Tibial nerve (tissue), 4 donors: ENCODE data around the gene OR52A5. TPM values are rescaled to one million over a fixed set of nuclear protein-coding genes. Genes with fewer than 3 reads are reported as not detected.

Experiments used
- DNase-seq, 2 donors: peaks; one replicate each; pipeline ENCODE4 v3.0.0-alpha.2; 2019; ENCODE audit warnings: low spot score in 2 of 2
- H3K27ac ChIP-seq, 4 donors: fragments of 200-600 bp; sonication (generic) in 3 of 4; one replicate each; pipeline ENCODE4 v1.5.1; 2017 to 2019; ENCODE audit warnings: mild to moderate bottlenecking in 1 of 4
- H3K27me3 ChIP-seq, 2 donors: fragments of 200-600 bp; sonication (generic) in 1 of 2; one replicate each; pipeline versions ENCODE4 v1.5.1 to v1.6.0; 2017 to 2019
- H3K36me3 ChIP-seq, 3 donors: fragments of 200-600 bp; sonication (generic); one replicate each; pipeline ENCODE4 v1.5.1; 2018 to 2019
- H3K4me1 ChIP-seq, 4 donors: fragments of 200-600 bp; sonication (generic) in 3 of 4; one replicate each; pipeline ENCODE4 v1.5.1; 2017 to 2019
- H3K4me3 ChIP-seq, 4 donors: fragments of 200-600 bp; sonication (generic) in 3 of 4; one replicate each; pipeline ENCODE4 v1.5.1; 2017 to 2019; ENCODE audit warnings: mild to moderate bottlenecking in 1 of 4, moderate library complexity in 1 of 4
- H3K9me3 ChIP-seq, 4 donors: fragments of 200-600 bp; sonication (generic) in 3 of 4; one replicate each; pipeline ENCODE4 v1.5.1; 2017 to 2019
- EP300 ChIP-seq, 2 donors: sonication (generic); formaldehyde crosslinking; IDR thresholded peaks; one replicate each; pipeline ENCODE4 v1.6.1; 2017; ENCODE audit warnings: antibody characterized with exemption in 2 of 2, mild to moderate bottlenecking in 1 of 2
- POLR2A ChIP-seq, 2 donors: fragments of 450-650 bp; IDR thresholded peaks; one replicate each; pipeline ENCODE4 v1.6.1; 2017; ENCODE audit warnings: antibody characterized with exemption in 2 of 2, mild to moderate bottlenecking in 2 of 2, moderate library complexity in 2 of 2
- WGBS, 2 donors: methylation state at CpG; one replicate each; pipeline ENCODE4 v1.1.5; 2018; 5-methylcytosine and 5-hydroxymethylcytosine counted together
- total RNA-seq, 4 donors: library from RNA; depleted of rRNA; stranded (reverse); fragments of >200 nt; gene quantifications; one replicate each; pipeline ENCODE4 v1.1.0, GENCODE V29; 2016
- TF ChIP-seq, protein P1 (sequence below), 5 experiments: fragments of 200-600 bp in 3 of 5; fragments of 450-650 bp in 2 of 5; sonication (generic) in 3 of 5; IDR thresholded peaks; one replicate each; pipeline ENCODE4 v1.5.1; 2016 to 2019; ENCODE audit warnings: antibody characterized with exemption in 5 of 5, mild to moderate bottlenecking in 3 of 5, moderate library complexity in 2 of 5

Gene OR52A5
- total RNA-seq, 4 donors from 2014 or later = not detected

DNA sequence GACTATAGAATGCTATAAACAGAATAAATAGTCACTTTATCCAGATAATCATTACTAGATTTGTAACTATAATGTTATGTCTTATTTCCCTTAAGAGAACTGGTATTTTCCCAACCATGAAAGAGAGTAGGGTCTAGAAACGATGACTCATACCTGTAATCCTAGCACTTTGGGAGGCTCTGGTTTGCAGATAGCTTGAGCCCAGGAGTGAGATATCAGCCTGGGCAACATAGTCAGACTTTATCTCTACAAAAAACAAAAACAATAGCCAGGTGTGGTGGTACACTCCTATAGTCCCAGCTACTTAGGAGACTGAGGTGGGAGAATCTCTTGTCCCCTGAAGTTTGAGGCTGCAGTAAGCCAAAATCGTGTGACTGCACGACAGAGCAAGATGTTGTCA, 30.9 kb downstream of the OR52A5 start:
- Histone ChIP-seq H3K4me3 (no peak overlapping the region), H3K27me3 (no peaks in the 10 kb centered on the region), H3K4me1 (no peaks in the 10 kb centered on the region), H3K9me3 (no peaks in the 10 kb centered on the region), H3K36me3 (no peaks in the 10 kb centered on the region), H3K27ac (no peak overlapping the region)
- no peak for DNase-seq
- no peak for TF ChIP-seq POLR2A (IDR thresholded peaks at IDR 0.05)
- TF ChIP-seq, protein P1, sequence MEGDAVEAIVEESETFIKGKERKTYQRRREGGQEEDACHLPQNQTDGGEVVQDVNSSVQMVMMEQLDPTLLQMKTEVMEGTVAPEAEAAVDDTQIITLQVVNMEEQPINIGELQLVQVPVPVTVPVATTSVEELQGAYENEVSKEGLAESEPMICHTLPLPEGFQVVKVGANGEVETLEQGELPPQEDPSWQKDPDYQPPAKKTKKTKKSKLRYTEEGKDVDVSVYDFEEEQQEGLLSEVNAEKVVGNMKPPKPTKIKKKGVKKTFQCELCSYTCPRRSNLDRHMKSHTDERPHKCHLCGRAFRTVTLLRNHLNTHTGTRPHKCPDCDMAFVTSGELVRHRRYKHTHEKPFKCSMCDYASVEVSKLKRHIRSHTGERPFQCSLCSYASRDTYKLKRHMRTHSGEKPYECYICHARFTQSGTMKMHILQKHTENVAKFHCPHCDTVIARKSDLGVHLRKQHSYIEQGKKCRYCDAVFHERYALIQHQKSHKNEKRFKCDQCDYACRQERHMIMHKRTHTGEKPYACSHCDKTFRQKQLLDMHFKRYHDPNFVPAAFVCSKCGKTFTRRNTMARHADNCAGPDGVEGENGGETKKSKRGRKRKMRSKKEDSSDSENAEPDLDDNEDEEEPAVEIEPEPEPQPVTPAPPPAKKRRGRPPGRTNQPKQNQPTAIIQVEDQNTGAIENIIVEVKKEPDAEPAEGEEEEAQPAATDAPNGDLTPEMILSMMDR (IDR thresholded peaks at IDR 0.05) = no peak
- no peak for TF ChIP-seq EP300 (IDR thresholded peaks at IDR 0.05)
- WGBS, 2 donors = 76 to 83% methylated on average over 3 of the region's 3 CpGs

DNA sequence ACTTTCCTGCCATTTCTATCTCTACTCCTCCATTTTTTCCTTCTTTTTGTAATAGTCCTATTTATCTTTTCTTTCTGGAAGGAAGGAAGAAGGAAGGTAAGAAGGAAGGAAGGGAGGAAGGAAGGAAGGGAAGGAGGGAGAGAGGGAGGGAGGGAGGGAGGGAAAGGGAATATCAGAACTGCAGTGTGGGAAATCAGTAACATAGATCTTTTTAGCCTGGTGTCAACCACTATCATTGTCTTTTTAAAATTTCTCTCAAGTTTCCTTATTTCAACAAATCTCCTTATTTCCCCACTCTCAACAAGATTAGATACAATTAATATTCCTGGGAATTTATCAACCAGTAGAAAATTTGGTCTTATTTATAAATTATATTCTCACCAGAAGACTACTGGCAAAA, 35.1 kb downstream of the OR52A5 start:
- H3K27ac ChIP-seq = no peak overlapping the region
- H3K9me3 ChIP-seq = no peaks in the 10 kb centered on the region
- H3K27me3 ChIP-seq = no peaks in the 10 kb centered on the region
- TF ChIP-seq POLR2A (IDR thresholded peaks at IDR 0.05) (no peak), EP300 (IDR thresholded peaks at IDR 0.05) (no peak)
- TF ChIP-seq, protein P1 (IDR thresholded peaks at IDR 0.05) = no peak
- DNase-seq = no peak
- H3K4me3 ChIP-seq = no peak overlapping the region
- H3K4me1 ChIP-seq = no peaks in the 10 kb centered on the region
- no peaks in the 10 kb centered on the region for H3K36me3 ChIP-seq

DNA sequence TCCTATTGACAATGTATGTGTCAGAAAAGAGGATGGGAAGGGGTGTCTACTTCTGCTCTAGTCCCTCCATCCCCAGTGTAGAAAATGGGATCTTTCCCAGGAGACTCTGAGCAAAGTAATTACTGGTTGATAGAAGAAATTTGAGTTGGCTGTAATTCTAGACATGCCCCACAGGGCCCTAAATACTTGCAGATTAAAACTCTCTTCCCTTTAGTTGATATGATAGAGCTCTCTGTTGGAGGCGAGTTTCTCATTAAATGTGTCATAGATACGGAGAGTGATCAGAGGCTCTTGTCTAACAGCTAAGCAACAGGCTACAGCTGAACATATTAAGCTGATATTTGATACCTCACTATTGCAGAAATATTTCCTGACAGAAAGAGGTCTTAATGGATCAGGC, 35.9 kb downstream of the OR52A5 start:
- H3K27ac ChIP-seq = no peak overlapping the region
- TF ChIP-seq EP300 (IDR thresholded peaks at IDR 0.05) = no peak
- TF ChIP-seq, protein P1 (IDR thresholded peaks at IDR 0.05) = no peak
- no peak for TF ChIP-seq POLR2A (IDR thresholded peaks at IDR 0.05)
- H3K4me1 ChIP-seq = no peaks in the 10 kb centered on the region
- H3K27me3 ChIP-seq = no peaks in the 10 kb centered on the region
- WGBS, 2 donors = 38 to 76% methylated on average over 2 of the region's 2 CpGs
- no peak overlapping the region for H3K4me3 ChIP-seq
- no peak for DNase-seq
- no peaks in the 10 kb centered on the region for H3K9me3 ChIP-seq
- no peaks in the 10 kb centered on the region for H3K36me3 ChIP-seq

DNA sequence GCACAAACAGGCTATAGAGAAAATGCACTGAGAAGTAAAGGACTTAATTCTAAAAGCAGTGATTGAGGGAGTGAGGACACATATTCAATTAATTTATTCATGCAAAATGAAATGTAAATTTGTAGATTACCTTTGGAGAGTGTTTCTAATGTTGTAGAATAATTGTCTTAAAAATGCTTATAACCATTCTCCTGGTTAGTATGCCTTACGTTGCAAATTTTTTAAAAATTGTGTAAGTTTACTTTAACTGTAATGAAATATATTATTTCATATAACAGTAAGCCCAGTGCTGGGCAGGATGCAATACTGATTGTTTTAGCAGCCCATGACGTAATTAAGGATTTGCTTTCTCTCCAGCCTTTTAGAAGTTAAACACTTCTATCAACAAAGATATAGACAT, 42.1 kb downstream of the OR52A5 start:
- WGBS, 2 donors = 80 to 89% methylated on average over 2 of the region's 2 CpGs
- no peak overlapping the region for H3K27ac ChIP-seq
- TF ChIP-seq, protein P1 (IDR thresholded peaks at IDR 0.05) = no peak
- TF ChIP-seq POLR2A (IDR thresholded peaks at IDR 0.05) (no peak), EP300 (IDR thresholded peaks at IDR 0.05) (no peak)
- H3K9me3 ChIP-seq = no peaks in the 10 kb centered on the region
- no peaks in the 10 kb centered on the region for H3K36me3 ChIP-seq
- H3K4me1 ChIP-seq = no peaks in the 10 kb centered on the region
- H3K27me3 ChIP-seq = no peaks in the 10 kb centered on the region
- H3K4me3 ChIP-seq = no peak overlapping the region
- no peak for DNase-seq

DNA sequence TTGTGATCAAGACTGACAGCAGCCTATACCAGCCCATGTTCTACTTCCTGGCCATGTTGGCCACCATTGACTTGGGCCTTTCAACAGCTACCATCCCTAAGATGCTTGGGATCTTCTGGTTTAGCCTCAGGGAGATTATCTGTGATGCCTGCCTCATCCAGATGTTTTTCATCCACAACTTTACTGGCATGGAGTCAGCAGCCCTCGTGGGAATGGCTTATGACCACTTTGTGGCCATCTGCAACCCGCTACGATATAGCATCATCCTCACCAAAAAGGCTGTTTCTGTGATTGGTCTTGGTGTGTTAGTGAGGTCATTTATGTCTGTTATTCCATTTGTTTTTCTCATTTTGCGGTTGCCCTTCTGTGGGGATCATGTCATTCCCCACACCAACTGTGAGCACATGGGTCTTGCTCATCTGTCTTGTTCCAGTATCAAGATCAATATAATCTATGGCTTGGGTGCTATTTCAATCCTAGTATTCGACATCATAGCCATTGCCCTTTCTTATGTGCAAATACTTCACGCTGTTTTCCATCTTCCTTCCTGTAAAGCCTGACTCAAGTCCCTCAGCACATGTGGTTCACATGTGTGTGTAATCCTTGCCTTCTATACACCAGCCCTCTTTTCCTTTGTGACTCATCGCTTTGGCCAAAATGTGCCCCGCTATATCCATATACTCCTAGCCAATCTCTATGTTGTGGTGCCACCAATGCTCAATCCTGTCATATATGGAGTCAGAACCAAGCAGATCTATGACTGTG, 45.2 kb downstream of the OR52A5 start:
- H3K27me3 ChIP-seq = no peaks in the 10 kb centered on the region
- 86% methylated on average over 8 of the region's 8 CpGs for WGBS, 2 donors
- H3K4me3 ChIP-seq = no peak overlapping the region
- DNase-seq = no peak
- H3K4me1 ChIP-seq = no peaks in the 10 kb centered on the region
- H3K36me3 ChIP-seq = no peaks in the 10 kb centered on the region
- H3K27ac ChIP-seq = no peak overlapping the region
- TF ChIP-seq, protein P1 (IDR thresholded peaks at IDR 0.05) = no peak
- TF ChIP-seq EP300 (IDR thresholded peaks at IDR 0.05) (no peak), POLR2A (IDR thresholded peaks at IDR 0.05) (no peak)
- H3K9me3 ChIP-seq = no peaks in the 10 kb centered on the region
